H9 (cell line): ENCODE measurements around the gene UBN2. TPM values are rescaled to one million over a fixed set of nuclear protein-coding genes. Genes with fewer than 3 reads are reported as not detected.
A peak's percentile ranks its signal among the peaks of the same experiment; 100 is the strongest.

Source experiments
- DNase-seq: peaks from one replicate; pipeline ENCODE4 v3.0.0-alpha.2; 2017
- H2AFZ ChIP-seq: one replicate; pipeline ENCODE4 v1.6.1; 2013; ENCODE audit warnings: mild to moderate bottlenecking, low read length, control low read depth, moderate library complexity
- H2AK5ac ChIP-seq: 2 replicates; pipeline ENCODE4 v1.6.1; 2013; ENCODE audit warnings: low read length, control low read depth, mixed read lengths; ENCODE audit not compliant: insufficient read length
- H2BK120ac ChIP-seq: one replicate; pipeline ENCODE4 v1.6.1; 2013; ENCODE audit warnings: low read depth, mild to moderate bottlenecking, low read length, control low read depth, inconsistent platforms; ENCODE audit not compliant: poor library complexity, severe bottlenecking
- H2BK12ac ChIP-seq: 2 replicates; pipeline ENCODE4 v1.6.1; 2013; ENCODE audit warnings: low read length, control low read depth, mixed read lengths, low read depth; ENCODE audit not compliant: insufficient read length
- H2BK15ac ChIP-seq: 2 replicates; pipeline ENCODE4 v1.6.1; 2013; ENCODE audit warnings: low read depth, low read length, control low read depth
- H2BK20ac ChIP-seq: one replicate; pipeline ENCODE4 v1.6.1; 2013; ENCODE audit warnings: low read depth, mild to moderate bottlenecking, low read length, control low read depth, inconsistent platforms; ENCODE audit not compliant: poor library complexity, severe bottlenecking
- H2BK5ac ChIP-seq: 2 replicates; pipeline ENCODE4 v1.6.1; 2013; ENCODE audit warnings: low read length, control low read depth, mixed read lengths; ENCODE audit not compliant: insufficient read length
- H3K14ac ChIP-seq: 2 replicates; pipeline ENCODE4 v1.6.1; 2013; ENCODE audit warnings: low read length, control low read depth; ENCODE audit not compliant: insufficient read depth
- H3K18ac ChIP-seq: 2 replicates; pipeline ENCODE4 v1.6.1; 2013; ENCODE audit warnings: low read depth, mild to moderate bottlenecking, mixed read lengths, low read length, control low read depth; ENCODE audit not compliant: insufficient read length
- H3K23ac ChIP-seq: 2 replicates; pipeline ENCODE4 v1.6.1; 2013; ENCODE audit warnings: low read length, control low read depth, mixed read lengths, low read depth; ENCODE audit not compliant: insufficient read length
- H3K23me2 ChIP-seq: 2 replicates; pipeline ENCODE4 v1.6.1; 2013; ENCODE audit warnings: low read depth, mild to moderate bottlenecking, mixed read lengths, low read length, control low read depth; ENCODE audit not compliant: insufficient read length, poor library complexity, severe bottlenecking
- H3K27ac ChIP-seq: 2 replicates; pipeline ENCODE4 v1.5.1; 2013; ENCODE audit warnings: low read length, control low read depth, mixed read lengths, low read depth; ENCODE audit not compliant: insufficient read length
- H3K27me3 ChIP-seq: 2 replicates; pipeline ENCODE4 v1.6.1; 2013; ENCODE audit warnings: low read length, control low read depth, inconsistent platforms; ENCODE audit not compliant: insufficient read depth
- H3K4ac ChIP-seq: 2 replicates; pipeline ENCODE4 v1.6.1; 2013; ENCODE audit warnings: low read depth, mild to moderate bottlenecking, control low read depth, inconsistent platforms, low read length, moderate library complexity
- H3K4me1 ChIP-seq: 2 replicates; pipeline ENCODE4 v1.6.1; 2013; ENCODE audit warnings: low read length, control low read depth, inconsistent platforms; ENCODE audit not compliant: insufficient read depth
- H3K4me2 ChIP-seq: 2 replicates; pipeline ENCODE4 v1.6.1; 2013; ENCODE audit warnings: low read length, control low read depth, mixed read lengths; ENCODE audit not compliant: insufficient read length, insufficient read depth
- H3K56ac ChIP-seq: 2 replicates; pipeline ENCODE4 v1.6.1; 2013; ENCODE audit warnings: low read depth, mild to moderate bottlenecking, mixed read lengths, low read length, control low read depth; ENCODE audit not compliant: insufficient read length
- H3K79me1 ChIP-seq: 2 replicates; pipeline ENCODE4 v1.6.1; 2013; ENCODE audit warnings: low read depth, mild to moderate bottlenecking, moderate library complexity, low read length, control low read depth, inconsistent platforms; ENCODE audit not compliant: insufficient read depth, poor library complexity, severe bottlenecking
- H3K79me2 ChIP-seq: 2 replicates; pipeline ENCODE4 v1.6.1; 2013; ENCODE audit warnings: low read length, control low read depth, inconsistent platforms; ENCODE audit not compliant: insufficient read depth
- H3K9ac ChIP-seq: 2 replicates; pipeline ENCODE4 v1.6.1; 2013; ENCODE audit warnings: low read length, control low read depth, mixed read lengths; ENCODE audit not compliant: insufficient read length; ENCODE audit errors: extremely low read depth
- H3K9me3 ChIP-seq: one replicate; pipeline ENCODE4 v1.6.1; 2013; ENCODE audit warnings: low read depth, low read length, inconsistent platforms; ENCODE audit not compliant: control insufficient read depth
- H3T11ph ChIP-seq: one replicate; pipeline ENCODE4 v1.6.1; 2013; ENCODE audit warnings: mild to moderate bottlenecking, low read length, control low read depth, inconsistent platforms
- H4K20me1 ChIP-seq: one replicate; pipeline ENCODE4 v1.6.1; 2013; ENCODE audit not compliant: control insufficient read depth, insufficient read length, insufficient read depth
- H4K5ac ChIP-seq: 2 replicates; pipeline ENCODE4 v1.6.1; 2013; ENCODE audit warnings: low read depth, mild to moderate bottlenecking, mixed read lengths, low read length, control low read depth; ENCODE audit not compliant: insufficient read length
- H4K8ac ChIP-seq: replicated peaks from 2 replicates; pipeline ENCODE4 v1.6.1; 2013; ENCODE audit warnings: low read length, control low read depth, mixed read lengths, low read depth; ENCODE audit not compliant: insufficient read length
- H4K91ac ChIP-seq: 2 replicates; pipeline ENCODE4 v1.6.1; 2013; ENCODE audit warnings: low read depth, mild to moderate bottlenecking, moderate library complexity, mixed read lengths, low read length, control low read depth; ENCODE audit not compliant: insufficient read length
- H3K27ac Mint-ChIP-seq, 3 experiments: 2 replicates in 2 of 3; 3 replicates in 1 of 3; pipeline ENCODE4 v1.8.0; 2020 to 2021; ENCODE audit warnings: mixed read lengths in 3 of 3, mild to moderate bottlenecking in 1 of 3, moderate library complexity in 1 of 3
- H3K27me3 Mint-ChIP-seq: 2 replicates; pipeline ENCODE4 v1.8.0; 2021; ENCODE audit warnings: low read depth, mild to moderate bottlenecking, moderate library complexity, mixed read lengths
- H3K36me3 Mint-ChIP-seq, 3 experiments: 2 replicates in 2 of 3; 3 replicates in 1 of 3; pipeline ENCODE4 v1.8.0; 2020 to 2021; ENCODE audit warnings: low read depth in 3 of 3, mixed read lengths in 3 of 3; ENCODE audit not compliant: insufficient read depth in 1 of 3
- H3K4me1 Mint-ChIP-seq, 2 experiments: 2 replicates each; pipeline ENCODE4 v1.8.0; 2020; ENCODE audit warnings: mixed read lengths in 2 of 2
- H3K4me3 Mint-ChIP-seq, 2 experiments: 2 replicates in 1 of 2; 3 replicates in 1 of 2; pipeline ENCODE4 v1.8.0; 2020 to 2021; ENCODE audit warnings: mild to moderate bottlenecking in 2 of 2, mixed read lengths in 2 of 2, moderate library complexity in 1 of 2
- H3K9me3 Mint-ChIP-seq, 2 experiments: 2 replicates in 1 of 2; 3 replicates in 1 of 2; pipeline ENCODE4 v1.8.0; 2020; ENCODE audit warnings: mild to moderate bottlenecking in 2 of 2, mixed read lengths in 2 of 2, moderate library complexity in 1 of 2
- CTCF ChIP-seq: fragments of 200-600 bp; sonication (generic); conservative IDR thresholded peaks from 3 replicates; pipeline ENCODE4 v1.8.0; 2021; ENCODE audit warnings: antibody characterized with exemption, mild to moderate bottlenecking
- WGBS: extraction: QIAGEN DNeasy Blood & Tissue Kit; methylation state at CpG from one replicate; pipeline ENCODE4 v1.1.7; 2013; ENCODE audit warnings: missing lambda C conversion rate, low lambda C conversion rate, mixed read lengths; ENCODE audit not compliant: insufficient read length; ENCODE audit errors: extremely low coverage; 5-methylcytosine and 5-hydroxymethylcytosine counted together
- total RNA-seq: library from RNA; stranded (reverse); gene quantifications from 2 replicates; pipeline ENCODE4 v1.2.1, GENCODE V29; 2021

UBN2 gene
- total RNA-seq, 1 experiment from 2014 or later, result 27.6 TPM

- H3K56ac ChIP-seq, result no peak overlapping the region
- no peak overlapping the region for H3K18ac ChIP-seq
- H4K8ac ChIP-seq, result no peak overlapping the region
- peaks cover 19% of the 10 kb centered on the region in 2 experiments for H3K4me1 Mint-ChIP-seq
- no peaks in the 10 kb centered on the region for H3K27me3 Mint-ChIP-seq
- H3K79me2 ChIP-seq, result peaks cover 8% of the 10 kb centered on the region; the same call in 1 of the 2 replicates
- no peaks in the 10 kb centered on the region for H3K9me3 ChIP-seq
- no peak overlapping the region for H2BK15ac ChIP-seq
- TF ChIP-seq CTCF, result no peak
- H3K36me3 Mint-ChIP-seq, result peaks cover 0 to 3% (median 2%) of the 10 kb centered on the region in 3 experiments; a peak in 4 of 7 replicates
- H2BK120ac ChIP-seq, result no peak overlapping the region
- H2AFZ ChIP-seq, result peak overlapping the region; percentile 15
- no peak overlapping the region for H3T11ph ChIP-seq
- no peaks in the 10 kb centered on the region for H4K20me1 ChIP-seq
- no peak overlapping the region for H3K23ac ChIP-seq
- H3K27ac ChIP-seq, result no peak overlapping the region
- no peak overlapping the region for H2BK20ac ChIP-seq
- no peaks in the 10 kb centered on the region for H3K4me1 ChIP-seq
- H3K27me3 ChIP-seq, result no peaks in the 10 kb centered on the region
- H4K5ac ChIP-seq, result no peak overlapping the region
- peak overlapping the region; percentile 94 to 99 (median 99); a peak in 4 of 7 replicates for H3K27ac Mint-ChIP-seq
- H3K4me3 Mint-ChIP-seq, result peak overlapping the region; percentile 99 to 100
- H2BK5ac ChIP-seq, result no peak overlapping the region
- no peak overlapping the region for H3K4ac ChIP-seq
- H2AK5ac ChIP-seq, result no peak overlapping the region
- H3K79me1 ChIP-seq, result no peaks in the 10 kb centered on the region
- H4K91ac ChIP-seq, result no peak overlapping the region
- WGBS, result no CpG with 5 or more reads among the region's 12 CpGs
- no peak overlapping the region for H3K14ac ChIP-seq
- H3K9ac ChIP-seq, result peak overlapping the region; percentile 5
- H3K23me2 ChIP-seq, result peaks cover 7% of the 10 kb centered on the region
- DNase-seq, result no peak
- H3K9me3 Mint-ChIP-seq, result peaks cover 5 to 7% of the 10 kb centered on the region in 2 experiments; a peak in 4 of 5 replicates
- H2BK12ac ChIP-seq, result no peak overlapping the region
- H3K4me2 ChIP-seq, result peak overlapping the region; percentile 73
These were observed 608 bp upstream of the UBN2 start for GRCh38 chr7:139230484-139230773.
